Stimulated activated CD8-positive, alpha-beta memory T cell treated with anti-CD3 and anti-CD28 coated beads, Interleukin-15, amount 100 ng/mL, for 1 hour (primary cell): ENCODE results near the gene FBRS.
A peak's percentile ranks its signal among the peaks of the same experiment; 100 is the strongest.
"Not testable (repeated sequence)": the region's sequence is repeated elsewhere in the genome, so short reads cannot be mapped to it uniquely, and the experiment has no call there.

Source experiments
- DNase-seq: peaks from one replicate; pipeline ENCODE4 v3.0.0-alpha.2; 2020; ENCODE audit warnings: low read depth

The FBRS gene

GRCh38 chr16:30657866-30658730 lies at the start of gene FBRS:
Gene FBRS (plus strand): TSS chr16:30658431. CDS start chr16:30659519, 1,088 bp downstream.
- peak; percentile 100 for DNase-seq

- DNase-seq = no peak
These were observed 49.0 kb upstream of the FBRS start for GRCh38 chr16:30609002-30609925.

GRCh38 chr16:30609926-30610839 lies 48.0 kb upstream of the FBRS start, which contains the start of gene ZNF689:
Gene ZNF689 (minus strand): TSS chr16:30610389. CDS start chr16:30610041, 348 bp downstream.
- peak; percentile 90 for DNase-seq

GRCh38 chr16:30615358-30616091 lies 42.7 kb upstream of the FBRS start:
- DNase-seq = peak; percentile 39

DNA sequence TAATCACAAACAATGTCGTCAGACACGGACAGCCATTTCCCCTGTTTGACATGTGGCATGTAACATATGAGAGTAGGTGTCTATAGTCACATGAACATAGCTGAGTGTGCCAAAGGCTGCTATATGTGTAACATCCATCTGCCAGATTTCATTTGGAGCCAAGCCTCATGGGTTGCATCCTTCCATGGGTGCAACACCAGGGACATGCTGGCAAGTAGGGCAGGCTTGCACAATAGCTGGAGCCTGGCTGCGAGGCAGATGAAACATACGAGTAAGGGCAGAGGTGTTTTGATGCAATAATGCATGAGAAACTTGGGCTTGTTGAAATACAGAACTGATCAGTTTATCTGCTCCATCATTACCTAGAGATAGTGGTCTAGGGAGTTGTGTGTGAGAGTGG lies 39.0 kb upstream of the FBRS start:
- no peak for DNase-seq

DNA sequence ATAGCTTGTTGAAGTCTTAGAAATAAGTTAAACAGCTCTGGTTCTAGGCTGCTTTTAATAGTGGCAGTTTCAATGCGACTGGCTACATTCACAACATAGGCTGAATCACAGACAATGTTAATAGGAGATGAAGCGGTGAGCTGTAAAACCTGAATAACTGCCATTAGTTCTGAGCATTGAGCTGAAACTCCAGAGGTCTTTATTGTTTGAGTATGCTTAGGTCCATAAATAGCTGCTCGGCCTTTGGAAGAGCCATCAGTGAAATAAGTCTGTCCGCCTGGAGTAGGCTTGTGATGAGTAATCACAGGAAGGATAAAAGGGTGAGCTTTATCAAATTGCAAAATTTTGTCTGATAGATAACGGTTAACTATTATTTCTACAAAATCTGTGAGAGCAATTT lies 38.6 kb upstream of the FBRS start:
- DNase-seq = no peak

GRCh38 chr16:30620169-30620568 lies 38.1 kb upstream of the FBRS start:
- DNase-seq = no peak

DNA sequence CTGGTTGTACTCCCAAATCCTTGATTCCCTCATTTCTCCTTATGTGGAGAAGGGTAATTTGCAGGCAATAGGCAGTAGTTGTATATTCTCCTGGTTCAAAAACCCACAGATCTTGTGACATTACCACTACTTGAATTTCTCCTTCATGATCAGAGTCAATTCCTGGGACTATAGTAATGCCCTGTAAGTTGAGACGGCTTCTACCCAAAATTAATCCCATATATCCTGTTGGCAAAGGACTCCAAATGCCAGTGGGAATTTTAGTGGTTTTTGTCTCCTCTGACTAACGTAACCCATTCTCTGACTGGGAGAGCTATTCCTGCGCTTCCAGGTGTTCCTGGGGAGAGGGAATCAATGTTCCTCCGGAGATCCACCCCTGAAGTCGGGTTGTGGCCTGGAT lies 36.5 kb upstream of the FBRS start:
- DNase-seq = no peak

- DNase-seq = no peak
These were observed 35.7 kb upstream of the FBRS start for GRCh38 chr16:30622455-30623032.

DNA sequence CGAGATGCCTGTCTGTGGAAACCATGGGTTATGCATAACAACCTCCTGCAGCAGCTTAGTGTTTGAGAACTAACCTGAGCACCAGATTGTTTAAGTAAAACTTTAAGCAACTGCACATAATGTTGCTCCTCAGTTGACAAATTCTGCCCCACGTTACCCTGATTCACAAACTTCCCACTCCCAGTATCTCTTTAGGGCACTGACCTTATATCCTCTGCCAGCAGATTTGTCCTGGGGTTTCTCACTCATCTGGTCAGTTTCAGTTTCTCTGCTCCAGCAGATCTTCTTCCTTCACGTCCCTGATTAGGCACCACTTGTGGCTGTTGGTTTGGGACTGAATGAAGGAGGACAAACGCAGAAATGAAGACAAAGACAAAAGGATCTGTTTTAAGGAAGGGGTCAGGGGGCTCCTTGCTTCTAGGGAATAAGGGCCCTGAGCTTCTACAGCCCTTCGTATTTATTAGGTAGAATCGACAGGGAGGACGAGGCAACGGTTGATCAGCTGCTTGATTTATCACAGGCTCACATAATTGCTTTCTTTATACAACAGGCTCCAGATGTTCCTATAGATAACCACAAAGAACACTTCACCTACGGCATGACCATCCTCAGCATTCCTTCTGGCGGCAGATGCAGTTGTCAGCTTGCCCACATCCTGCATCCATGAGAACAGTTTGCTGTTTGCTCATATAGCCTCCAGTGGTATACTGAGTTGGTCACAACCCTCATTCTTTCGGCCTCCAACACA lies 34.5 kb upstream of the FBRS start:
- no peak for DNase-seq

DNA sequence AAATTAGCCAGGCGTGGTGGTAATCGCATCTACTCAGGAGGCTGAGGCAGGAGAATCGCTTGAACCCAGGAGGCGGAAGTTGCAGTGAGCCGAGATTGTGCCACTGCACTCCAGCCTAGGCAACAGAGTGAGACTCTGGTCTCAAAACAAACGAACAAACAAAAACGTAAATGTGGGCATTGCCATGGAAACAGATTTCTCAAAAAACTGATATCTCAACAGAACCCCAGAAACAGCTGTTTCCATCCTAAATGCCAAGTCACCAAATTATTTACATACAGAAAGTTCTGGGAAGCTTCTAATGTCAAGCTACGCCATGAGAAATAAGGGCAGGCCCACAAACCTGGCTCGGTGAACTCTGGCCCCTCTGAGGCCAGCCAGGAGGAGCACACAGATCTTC lies 32.0 kb upstream of the FBRS start:
- DNase-seq = no peak

GRCh38 chr16:30628628-30629540 lies 29.3 kb upstream of the FBRS start:
- DNase-seq = peak; percentile 93

- not testable (repeated sequence) for DNase-seq
These were observed 25.8 kb upstream of the FBRS start for GRCh38 chr16:30632454-30632853.

GRCh38 chr16:30633526-30633925 lies 24.7 kb upstream of the FBRS start:
- DNase-seq = no peak

- no peak for DNase-seq
These were observed 21.6 kb upstream of the FBRS start for GRCh38 chr16:30636599-30636998.

GRCh38 chr16:30637139-30637538 lies 21.1 kb upstream of the FBRS start:
- not testable (repeated sequence) for DNase-seq

DNA sequence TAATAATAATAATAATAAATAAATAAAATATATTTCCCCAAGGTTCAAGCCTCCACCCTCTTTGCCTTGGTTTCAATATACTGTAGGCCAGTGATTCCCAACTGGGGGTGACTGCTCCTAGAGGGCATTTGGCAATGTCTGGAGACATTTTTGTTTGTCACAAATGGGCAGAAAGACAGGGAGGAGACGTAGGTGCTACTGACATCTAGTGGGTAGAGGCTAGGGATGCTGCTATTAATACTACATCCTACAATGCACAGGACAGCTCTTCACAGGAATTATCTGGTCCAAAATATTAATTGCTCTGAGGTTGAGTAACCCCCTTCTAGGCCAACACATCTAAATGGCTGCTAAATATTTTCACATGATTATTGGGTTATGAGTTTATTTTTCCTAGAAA lies 20.3 kb upstream of the FBRS start:
- no peak for DNase-seq

DNA sequence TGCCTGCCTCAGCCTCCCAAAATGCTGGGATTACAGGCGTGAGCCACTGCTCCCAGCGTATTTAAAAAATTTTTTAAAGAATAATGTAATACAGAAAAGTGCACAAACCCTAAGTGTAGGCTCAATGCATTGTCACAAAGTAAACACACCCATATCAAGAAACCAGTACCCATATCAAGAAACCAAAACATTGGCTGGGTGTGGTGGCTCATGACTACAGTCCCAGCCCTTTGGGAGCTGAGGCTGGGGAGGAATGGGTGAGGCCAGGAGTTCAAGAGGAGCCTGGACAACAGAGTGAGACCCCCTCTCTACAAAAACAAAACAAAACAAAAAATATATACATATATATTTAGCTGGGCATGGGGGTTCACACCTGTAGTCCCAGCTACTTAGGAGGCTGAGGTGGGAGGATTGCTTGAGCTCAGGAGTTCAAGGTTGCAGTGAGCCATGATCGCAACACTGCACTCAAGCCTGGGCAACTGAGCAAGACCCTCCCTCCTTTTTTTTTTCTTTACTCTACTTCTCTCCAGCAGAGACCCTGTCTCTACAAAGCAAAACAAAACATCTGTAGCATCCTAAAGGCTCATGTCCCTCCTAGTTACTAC lies 16.8 kb upstream of the FBRS start:
- no peak for DNase-seq
